ENCODE results near the gene STX19. TPM values are rescaled to one million over a fixed set of nuclear protein-coding genes. Genes with fewer than 3 reads are reported as not detected.

STX19 gene
- total and polyA plus RNA-seq, 11 donors: 0.25 TPM; not detected in 10

DNA sequence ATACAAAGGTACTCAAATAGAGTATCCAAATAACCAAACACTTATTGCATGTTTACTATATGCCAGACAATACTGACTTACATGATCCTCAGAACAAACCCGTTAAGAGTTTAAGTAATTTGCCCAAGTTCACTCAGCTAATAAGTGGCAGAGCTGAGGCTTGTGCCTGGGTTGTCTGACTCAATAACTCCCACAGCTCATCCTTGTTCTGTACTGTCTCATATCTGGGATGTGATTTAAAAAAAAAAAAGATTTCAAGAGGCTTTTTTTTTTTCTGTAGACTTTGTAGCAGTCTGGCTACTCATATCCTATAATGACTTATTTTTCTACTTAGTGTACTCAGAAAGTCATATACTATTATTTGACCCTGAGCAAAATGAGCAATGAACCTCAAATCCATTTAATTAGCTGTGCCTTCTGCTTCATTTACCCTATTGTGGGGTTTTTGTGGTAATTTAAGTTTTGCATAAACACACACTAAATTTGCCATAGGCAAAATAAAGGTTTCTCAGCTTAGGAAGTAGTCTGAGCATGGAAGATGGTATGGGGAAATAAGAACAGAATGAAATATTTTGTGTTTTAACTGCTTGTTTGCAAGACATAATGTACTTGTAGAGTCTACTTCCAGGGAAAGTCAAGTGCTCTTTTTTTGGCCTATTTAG lies 37.6 kb upstream of the STX19 start:
- no peak overlapping the region for H3K27ac ChIP-seq
- H3K4me3 ChIP-seq: no peak overlapping the region
- H3K27me3 ChIP-seq: no peaks in the 10 kb centered on the region
- H3K9me3 ChIP-seq: peaks cover 0 to 5% (median 0%) of the 10 kb centered on the region in 12 donors
- WGBS, 4 donors: 82 to 94% (median 84%) methylated on average over 1 of the region's 1 CpG
- intact Hi-C loops (cut with DNase I): loop anchor here in 8 of 10 donors (5.0 to 10.0 kb wide), 4 partner anchors 64 to 161 kb away; no protein-coding TSS in a partner anchor
- TF ChIP-seq POLR2A (IDR thresholded peaks at IDR 0.05): no peak
- TF ChIP-seq, protein P1, sequence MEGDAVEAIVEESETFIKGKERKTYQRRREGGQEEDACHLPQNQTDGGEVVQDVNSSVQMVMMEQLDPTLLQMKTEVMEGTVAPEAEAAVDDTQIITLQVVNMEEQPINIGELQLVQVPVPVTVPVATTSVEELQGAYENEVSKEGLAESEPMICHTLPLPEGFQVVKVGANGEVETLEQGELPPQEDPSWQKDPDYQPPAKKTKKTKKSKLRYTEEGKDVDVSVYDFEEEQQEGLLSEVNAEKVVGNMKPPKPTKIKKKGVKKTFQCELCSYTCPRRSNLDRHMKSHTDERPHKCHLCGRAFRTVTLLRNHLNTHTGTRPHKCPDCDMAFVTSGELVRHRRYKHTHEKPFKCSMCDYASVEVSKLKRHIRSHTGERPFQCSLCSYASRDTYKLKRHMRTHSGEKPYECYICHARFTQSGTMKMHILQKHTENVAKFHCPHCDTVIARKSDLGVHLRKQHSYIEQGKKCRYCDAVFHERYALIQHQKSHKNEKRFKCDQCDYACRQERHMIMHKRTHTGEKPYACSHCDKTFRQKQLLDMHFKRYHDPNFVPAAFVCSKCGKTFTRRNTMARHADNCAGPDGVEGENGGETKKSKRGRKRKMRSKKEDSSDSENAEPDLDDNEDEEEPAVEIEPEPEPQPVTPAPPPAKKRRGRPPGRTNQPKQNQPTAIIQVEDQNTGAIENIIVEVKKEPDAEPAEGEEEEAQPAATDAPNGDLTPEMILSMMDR (IDR thresholded peaks at IDR 0.05): no peak
- H3K4me1 ChIP-seq: peaks cover 3 to 48% (median 22%) of the 10 kb centered on the region in 12 donors
- ATAC-seq (no peak), DNase-seq (no peak)
- peaks cover 0 to 20% (median 0%) of the 10 kb centered on the region in 9 donors for H3K36me3 ChIP-seq

- WGBS, 4 donors: 52 to 64% (median 60%) methylated on average over 1 of the region's 1 CpG
Measured at GRCh38 chr3:94065122-94065521, 36.7 kb upstream of the STX19 start.

DNA sequence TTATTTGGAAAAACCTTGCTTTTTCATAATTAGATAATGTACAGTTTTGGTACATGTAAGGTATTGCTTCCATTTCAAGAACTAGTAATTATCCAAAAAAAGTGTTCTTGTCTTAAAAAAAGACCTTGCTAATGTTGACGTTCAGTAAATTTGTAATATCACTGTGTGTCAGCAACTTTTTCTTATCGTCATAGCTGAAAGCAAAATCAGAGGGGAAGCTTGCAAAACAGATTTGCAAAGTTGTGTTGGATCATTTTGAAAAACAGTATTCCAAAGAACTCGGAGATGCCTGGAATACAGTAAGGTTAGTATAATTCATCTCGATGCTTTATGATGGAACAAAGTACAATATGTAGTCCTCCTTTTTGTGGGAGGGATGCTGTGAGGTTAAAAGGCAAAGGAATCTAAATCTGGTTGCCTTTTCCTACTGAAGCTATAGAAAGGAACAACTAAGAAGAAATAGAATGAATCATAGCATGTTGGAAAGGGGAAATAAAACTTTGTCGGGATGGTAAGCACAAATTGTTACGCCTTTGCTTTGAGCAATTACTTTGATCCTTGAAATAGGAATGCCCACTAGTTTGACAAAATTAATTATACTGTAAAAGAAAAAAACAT lies 36.0 kb upstream of the STX19 start:
- intact Hi-C loops (cut with DNase I): loop anchor here in 3 of 10 donors (5.0 to 10.0 kb wide), 3 partner anchors 37 to 160 kb away; partner anchors contain the start of gene STX19 (in 1 of the 3)
- DNase-seq: no peak
- no peak for TF ChIP-seq POLR2A (IDR thresholded peaks at IDR 0.05)
- TF ChIP-seq, protein P1 (IDR thresholded peaks at IDR 0.05): no peak
- peaks cover 0 to 30% (median 4%) of the 10 kb centered on the region in 9 donors for H3K36me3 ChIP-seq
- H3K4me1 ChIP-seq: peaks cover 3 to 48% (median 22%) of the 10 kb centered on the region in 12 donors
- peaks cover 0 to 5% (median 0%) of the 10 kb centered on the region in 12 donors for H3K9me3 ChIP-seq
- no peak for ATAC-seq
- peak overlapping the region in 5 of 12 donors; percentile 67 to 85 (median 73) for H3K4me3 ChIP-seq
- peak overlapping the region in 4 of 12 donors; percentile 92 to 99 (median 93) for H3K27ac ChIP-seq
- no peaks in the 10 kb centered on the region for H3K27me3 ChIP-seq
- 80 to 81% (median 80%) methylated on average over 6 of the region's 6 CpGs for WGBS, 4 donors

More at GRCh38 chr3:94065122-94065521, 36.7 kb upstream of the STX19 start:
- DNase-seq: no peak
- Histone ChIP-seq H3K27ac (peak overlapping the region in 1 of 12 donors; percentile 99), H3K4me1 (peaks cover 3 to 48% (median 22%) of the 10 kb centered on the region in 12 donors), H3K36me3 (peaks cover 0 to 24% (median 0%) of the 10 kb centered on the region in 9 donors), H3K27me3 (no peaks in the 10 kb centered on the region), H3K9me3 (peaks cover 0 to 5% (median 0%) of the 10 kb centered on the region in 12 donors), H3K4me3 (no peak overlapping the region)
- ATAC-seq: no peak
- intact Hi-C loops (cut with DNase I): loop anchor here in 8 of 10 donors (5.0 to 10.0 kb wide), 4 partner anchors 63 to 160 kb away; no protein-coding TSS in a partner anchor
- TF ChIP-seq, protein P1 (IDR thresholded peaks at IDR 0.05): no peak
- no peak for TF ChIP-seq POLR2A (IDR thresholded peaks at IDR 0.05)

Data from heart left ventricle (tissue), 16 donors.